ENCODE measurements around the gene NPAS1.

NPAS1 gene

DNA sequence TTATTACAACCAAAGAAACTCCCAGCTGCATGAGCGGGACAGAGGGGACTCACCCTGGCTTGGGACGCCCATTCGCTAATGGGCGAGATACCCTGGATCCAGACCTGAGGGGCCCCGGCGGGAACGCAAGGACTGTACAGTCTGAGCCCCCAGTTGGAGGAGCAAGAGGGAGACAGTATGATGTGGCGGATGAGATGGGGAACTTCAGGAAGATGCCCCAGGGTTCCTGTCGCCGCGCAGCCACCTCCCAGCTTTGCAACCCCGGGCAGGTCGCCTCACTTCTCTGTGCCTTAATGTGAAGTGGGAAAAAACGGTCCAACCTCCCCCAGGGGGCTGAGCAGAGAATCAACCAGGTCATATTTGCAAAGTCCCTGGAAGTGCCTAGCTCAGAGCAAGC lies 2.5 kb downstream of the NPAS1 start:
- DNase-seq (ENCODE audit: low spot score in 2 of 2) (no peak), ATAC-seq (no peak)
- no peaks in the 10 kb centered on the region for H3K36me3 Mint-ChIP-seq
- H3K4me3 Mint-ChIP-seq, result no peak overlapping the region
- peaks cover 12% of the 10 kb centered on the region for H3K4me1 Mint-ChIP-seq
- H3K9me3 Mint-ChIP-seq, result no peaks in the 10 kb centered on the region
- no peak overlapping the region for H3K27ac Mint-ChIP-seq

DNA sequence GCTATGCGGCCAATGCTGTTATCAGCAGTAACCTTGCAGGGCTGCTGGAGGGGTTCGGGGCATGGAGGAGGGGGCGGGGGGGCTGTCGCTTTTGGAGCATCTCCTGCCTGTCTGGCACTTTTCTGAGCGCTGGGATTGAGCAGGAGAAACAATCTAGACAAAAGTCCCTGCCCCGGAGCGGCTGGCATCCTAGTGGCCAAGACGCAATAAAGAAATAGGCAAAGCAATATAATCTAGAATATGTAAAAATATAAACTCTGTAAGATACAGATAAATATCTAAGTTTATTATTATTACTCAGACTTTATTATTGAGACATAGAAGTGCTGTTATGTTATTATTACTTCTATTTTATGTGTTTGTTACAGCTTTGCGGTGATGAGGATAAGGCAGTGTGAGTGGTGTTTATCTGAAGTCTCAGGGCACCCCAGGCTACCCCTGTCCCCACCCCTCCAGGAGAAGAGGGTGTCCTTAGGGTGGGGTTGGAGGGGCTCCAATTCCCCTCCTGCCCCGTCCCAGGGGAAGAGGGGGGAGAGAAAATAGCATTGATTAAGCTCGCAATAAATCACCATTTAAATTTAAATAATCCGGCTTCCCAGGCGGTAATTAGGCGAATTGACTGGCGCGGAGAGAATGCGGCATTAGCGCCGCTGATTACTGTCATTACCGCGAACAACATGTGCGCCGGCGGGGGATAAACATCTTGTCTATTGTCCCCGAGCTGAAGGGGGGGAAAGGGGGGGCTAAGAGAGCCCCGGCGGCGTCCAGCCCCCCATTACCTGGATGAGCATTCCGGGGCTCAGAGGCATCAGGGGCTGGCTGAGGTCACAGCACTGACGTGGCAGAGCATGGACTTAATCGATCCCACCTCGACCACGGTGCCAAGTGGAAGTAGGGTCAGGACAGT lies 3.2 kb downstream of the NPAS1 start:
- no peak for ATAC-seq
- H3K4me3 Mint-ChIP-seq, result no peak overlapping the region
- no peak for DNase-seq (ENCODE audit: low spot score in 2 of 2)
- no peaks in the 10 kb centered on the region for H3K9me3 Mint-ChIP-seq
- H3K36me3 Mint-ChIP-seq, result no peaks in the 10 kb centered on the region
- H3K4me1 Mint-ChIP-seq, result peaks cover 12% of the 10 kb centered on the region
- H3K27ac Mint-ChIP-seq, result no peak overlapping the region

DNA sequence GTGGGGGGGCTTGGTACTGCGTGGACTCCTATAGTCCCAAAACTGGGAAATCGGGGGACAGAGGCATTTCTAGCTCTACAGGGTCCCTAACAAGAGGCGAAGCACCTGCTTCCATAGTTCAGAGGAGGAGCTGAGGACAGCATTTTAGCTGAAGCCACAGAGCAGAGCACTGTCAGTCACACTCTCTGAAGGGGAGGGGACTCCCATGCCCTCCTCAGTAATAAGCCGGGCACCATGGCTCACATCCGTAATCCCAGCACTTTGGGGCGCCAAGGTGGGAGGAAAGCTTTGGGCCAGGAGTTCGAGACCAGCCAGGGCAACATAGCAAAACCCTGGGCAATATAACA lies 3.8 kb downstream of the NPAS1 start:
- no peak overlapping the region for H3K4me3 Mint-ChIP-seq
- H3K27ac Mint-ChIP-seq, result no peak overlapping the region
- DNase-seq (ENCODE audit: low spot score in 2 of 2) (no peak), ATAC-seq (no peak)
- H3K4me1 Mint-ChIP-seq, result peaks cover 12% of the 10 kb centered on the region
- no peaks in the 10 kb centered on the region for H3K9me3 Mint-ChIP-seq
- H3K36me3 Mint-ChIP-seq, result no peaks in the 10 kb centered on the region

DNA sequence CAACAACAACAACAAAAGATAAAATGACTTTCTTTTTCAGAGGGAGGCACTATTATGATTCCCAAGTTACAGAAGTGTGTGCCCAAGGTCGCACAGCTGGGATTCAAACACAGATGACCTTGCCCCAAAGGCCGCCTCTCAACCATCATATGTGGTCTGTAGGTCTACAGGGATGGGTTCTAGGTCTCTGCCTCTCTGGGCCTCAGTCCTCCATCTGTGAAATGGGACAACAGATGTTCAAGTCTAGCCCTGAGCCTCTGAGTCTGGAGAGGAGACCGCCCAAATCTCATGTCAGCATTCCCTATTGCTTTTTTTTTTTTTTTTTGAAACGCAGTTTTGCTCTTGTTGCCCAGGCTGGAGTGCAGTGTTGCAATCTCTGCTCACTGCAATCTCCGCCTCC lies 4.9 kb downstream of the NPAS1 start:
- H3K4me1 Mint-ChIP-seq, result peaks cover 6% of the 10 kb centered on the region
- ATAC-seq (no peak), DNase-seq (ENCODE audit: low spot score in 2 of 2) (no peak)
- H3K36me3 Mint-ChIP-seq, result no peaks in the 10 kb centered on the region
- H3K4me3 Mint-ChIP-seq, result no peak overlapping the region
- no peaks in the 10 kb centered on the region for H3K9me3 Mint-ChIP-seq
- no peak overlapping the region for H3K27ac Mint-ChIP-seq

DNA sequence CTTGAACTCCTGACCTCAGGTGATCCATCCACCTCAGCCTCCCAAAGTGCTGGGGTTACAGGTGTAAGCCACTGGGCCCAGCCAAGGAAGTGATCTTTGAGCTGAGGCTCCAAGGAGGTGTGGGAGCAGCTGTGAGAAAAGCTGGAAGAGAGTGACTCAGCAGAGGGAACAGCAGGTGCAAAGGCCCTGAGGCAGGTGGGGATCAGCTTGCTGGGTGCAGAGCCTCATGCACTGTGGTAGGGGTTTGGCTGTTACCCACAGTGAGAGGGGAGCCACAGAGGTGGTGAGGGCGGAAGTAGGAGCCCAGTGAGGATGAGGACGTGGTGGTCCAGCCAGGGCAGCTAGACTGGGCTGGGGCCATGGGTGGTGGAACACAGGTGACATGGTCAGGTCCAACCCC lies 6.5 kb downstream of the NPAS1 start:
- no peak overlapping the region for H3K4me3 Mint-ChIP-seq
- no peaks in the 10 kb centered on the region for H3K36me3 Mint-ChIP-seq

DNA sequence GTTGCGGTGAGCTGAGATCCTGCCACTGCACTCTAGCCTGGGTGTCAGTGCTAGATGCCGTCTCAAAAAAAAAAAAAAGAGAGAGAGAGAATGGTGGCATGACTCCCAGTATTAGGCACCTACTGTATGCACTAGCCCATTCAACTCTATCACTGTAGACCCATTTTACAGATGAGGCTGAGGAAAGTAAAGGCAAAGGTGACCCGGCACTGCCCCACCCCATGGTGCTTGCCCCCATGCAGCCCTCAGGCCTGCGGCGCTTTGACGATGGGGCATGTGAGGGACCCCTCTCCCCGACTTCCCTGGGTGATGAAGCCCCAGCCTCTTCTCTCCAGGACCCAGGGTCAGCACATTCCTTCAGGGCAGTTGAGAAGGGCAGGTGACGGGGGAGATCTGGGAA lies 7.3 kb downstream of the NPAS1 start:
- Mint-ChIP-seq H3K9me3 (no peaks in the 10 kb centered on the region), H3K36me3 (no peaks in the 10 kb centered on the region), H3K4me1 (peaks cover 12% of the 10 kb centered on the region), H3K27ac (no peak overlapping the region), H3K4me3 (no peak overlapping the region)
- DNase-seq (ENCODE audit: low spot score in 2 of 2) (no peak), ATAC-seq (no peak)

More for the DNA sequence above, 6.5 kb downstream of the NPAS1 start:
- no peak for ATAC-seq
- Mint-ChIP-seq H3K4me1 (peaks cover 12% of the 10 kb centered on the region), H3K27ac (peak overlapping the region; percentile 13), H3K9me3 (no peaks in the 10 kb centered on the region)
- no peak for DNase-seq (ENCODE audit: low spot score in 2 of 2)

DNA sequence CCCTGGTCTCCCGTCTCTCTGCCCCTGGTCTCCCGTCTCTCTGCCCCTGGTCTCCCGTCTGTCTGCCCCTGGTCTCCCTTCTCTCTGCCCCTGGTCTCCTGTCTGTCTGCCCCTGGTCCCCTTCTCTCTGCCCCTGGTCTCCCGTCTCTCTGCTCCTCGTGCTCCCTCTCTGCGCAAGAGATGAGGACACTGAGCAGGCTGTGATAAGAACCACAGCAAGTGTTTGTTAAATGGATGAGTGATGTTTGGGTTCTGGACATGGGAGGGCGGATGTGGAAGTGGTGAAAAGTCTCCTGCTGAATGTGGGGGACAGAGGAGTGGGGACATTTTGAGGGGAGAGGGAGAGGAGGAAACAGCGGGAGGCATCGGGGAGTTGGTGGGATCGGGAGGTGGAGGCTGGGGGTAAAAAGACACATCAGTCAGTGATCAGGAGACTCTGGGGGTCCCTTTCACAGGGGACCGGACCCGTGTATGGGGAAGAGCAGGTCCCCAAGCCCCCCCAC lies 8.0 kb downstream of the NPAS1 start:
- Mint-ChIP-seq H3K36me3 (no peaks in the 10 kb centered on the region), H3K9me3 (no peaks in the 10 kb centered on the region), H3K27ac (no peak overlapping the region), H3K4me3 (no peak overlapping the region), H3K4me1 (peaks cover 12% of the 10 kb centered on the region)
- ATAC-seq (no peak), DNase-seq (ENCODE audit: low spot score in 2 of 2) (no peak)

DNA sequence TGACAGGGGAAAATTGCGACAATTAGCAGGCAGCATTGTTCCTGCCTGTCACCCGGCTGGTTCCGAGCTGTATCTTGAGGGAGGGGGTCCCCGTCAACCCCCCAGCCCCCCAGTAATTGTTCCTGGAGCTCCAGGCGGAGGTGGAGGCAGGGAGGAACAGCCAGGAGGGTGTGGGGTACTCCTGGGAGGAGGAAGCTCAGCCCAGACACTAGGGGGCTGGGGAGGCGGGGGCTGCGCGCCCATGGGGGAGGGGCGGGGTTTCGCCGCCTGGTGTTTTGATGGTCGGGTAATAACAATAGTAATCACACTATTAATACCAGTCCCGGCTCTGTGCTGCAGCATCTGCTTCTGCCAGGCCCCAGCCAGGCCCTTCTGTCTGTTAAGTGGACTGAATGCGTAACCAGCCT lies 8.6 kb downstream of the NPAS1 start:
- Mint-ChIP-seq H3K36me3 (no peaks in the 10 kb centered on the region), H3K27ac (no peak overlapping the region), H3K4me1 (peaks cover 7% of the 10 kb centered on the region), H3K4me3 (no peak overlapping the region), H3K9me3 (no peaks in the 10 kb centered on the region)
- no peak for DNase-seq (ENCODE audit: low spot score in 2 of 2)
- ATAC-seq, result no peak

DNA sequence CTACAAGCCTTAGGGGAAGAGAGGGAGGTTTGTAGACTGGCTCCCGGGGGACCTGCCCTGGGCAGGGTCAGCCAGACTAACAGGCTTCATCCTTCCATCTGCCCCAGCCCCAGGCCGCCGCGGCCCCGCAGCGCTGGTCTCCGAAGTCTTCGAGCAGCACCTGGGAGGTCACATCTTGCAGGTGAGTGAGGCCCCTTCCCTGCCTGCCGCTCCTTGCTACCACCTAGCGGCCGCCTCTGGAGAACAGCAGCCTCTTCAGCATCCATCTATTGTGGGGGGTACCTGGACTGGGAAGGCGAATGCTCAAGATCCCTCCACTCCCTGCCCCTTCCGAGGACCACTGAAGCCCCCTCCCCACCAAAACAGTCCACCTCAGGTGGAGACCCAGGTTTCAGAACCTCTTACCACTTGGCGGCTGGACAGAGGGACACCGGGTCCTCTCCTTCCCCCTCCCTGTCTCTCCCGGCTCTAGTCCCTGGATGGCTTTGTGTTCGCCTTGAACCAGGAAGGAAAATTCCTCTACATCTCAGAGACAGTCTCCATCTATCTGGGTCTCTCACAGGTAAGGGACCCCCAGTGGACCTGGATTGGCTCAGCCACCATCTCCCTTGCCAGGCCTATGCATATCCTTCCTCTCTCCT lies 12.7 kb downstream of the NPAS1 start:
- no peak overlapping the region for H3K4me3 Mint-ChIP-seq
- H3K36me3 Mint-ChIP-seq, result peaks cover 12% of the 10 kb centered on the region
- peak; percentile 45 to 77 for DNase-seq (ENCODE audit: low spot score in 2 of 2)
- no peaks in the 10 kb centered on the region for H3K9me3 Mint-ChIP-seq
- H3K4me1 Mint-ChIP-seq, result peaks cover 26% of the 10 kb centered on the region
- ATAC-seq, result no peak
- H3K27ac Mint-ChIP-seq, result no peak overlapping the region

DNA sequence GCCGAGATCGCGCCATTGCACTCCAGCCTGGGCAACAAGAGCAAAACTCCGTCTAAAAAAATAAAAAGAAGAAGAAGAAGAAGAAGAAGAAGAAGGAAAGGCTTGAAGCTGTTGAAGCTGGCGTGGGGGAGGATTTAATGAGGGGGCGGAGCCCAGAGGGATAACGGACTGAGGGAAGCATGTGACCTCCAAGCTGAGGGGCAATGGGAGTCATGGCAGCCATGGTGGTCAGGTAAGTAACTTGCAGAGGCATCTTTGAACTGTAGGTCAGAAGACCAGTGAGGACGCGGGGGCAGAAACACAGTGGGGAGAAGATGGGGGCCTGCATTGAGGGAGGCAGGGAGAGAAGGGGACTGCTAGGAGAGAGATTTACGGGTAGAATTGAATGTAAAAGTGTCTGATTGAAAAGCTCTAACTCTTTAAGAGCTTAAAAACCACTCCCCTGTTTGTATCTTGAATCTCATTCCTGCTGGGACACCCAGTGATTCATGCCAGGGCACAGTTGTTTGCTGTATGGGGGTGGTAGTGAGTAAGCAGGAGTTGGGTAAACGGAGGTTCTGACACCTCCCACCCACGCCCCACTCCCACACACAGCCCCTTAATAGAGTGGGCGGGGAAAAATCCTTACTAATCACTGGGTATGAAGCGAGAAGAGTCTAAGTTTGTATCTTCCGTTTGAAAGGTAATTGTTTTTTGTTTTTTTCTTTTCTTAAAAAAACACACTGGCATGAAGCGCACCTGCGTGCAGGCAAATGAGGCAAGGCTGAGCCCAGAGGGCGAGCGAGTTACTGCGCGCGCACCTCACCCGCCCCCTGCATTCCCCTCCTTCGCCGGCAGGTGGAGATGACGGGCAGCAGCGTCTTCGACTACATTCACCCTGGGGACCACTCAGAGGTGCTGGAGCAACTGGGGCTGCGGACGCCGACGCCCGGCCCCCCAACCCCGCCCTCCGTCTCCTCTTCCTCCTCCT lies 15.8 kb downstream of the NPAS1 start:
- ATAC-seq, result peak; percentile 95

DNA sequence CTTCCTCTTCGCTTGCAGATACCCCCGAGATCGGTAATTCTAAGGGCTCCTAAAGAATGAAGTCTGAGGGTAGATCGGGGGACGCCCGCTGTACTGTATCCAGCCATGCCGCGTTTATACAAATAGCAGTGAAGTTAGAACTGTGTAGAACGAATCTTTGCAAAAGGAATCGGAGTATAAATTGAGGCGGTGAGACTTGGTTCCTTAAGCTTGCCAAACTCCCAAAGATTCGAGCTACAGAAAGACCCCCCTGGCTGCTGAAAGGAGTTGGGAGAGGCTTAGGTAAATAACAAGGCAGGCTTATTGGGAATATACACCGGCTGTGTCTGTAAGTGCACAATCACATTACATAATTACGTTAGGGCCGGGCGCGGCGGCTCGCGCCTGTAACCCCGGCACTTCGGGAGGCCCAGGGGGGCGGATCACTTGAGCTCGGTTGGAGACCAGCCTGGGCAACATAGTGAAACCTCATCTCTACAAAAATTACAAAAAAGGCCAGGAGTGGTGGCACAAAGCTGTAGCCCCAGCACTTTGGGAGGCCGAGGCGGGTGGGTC lies 16.5 kb downstream of the NPAS1 start:
- DNase-seq (ENCODE audit: low spot score in 2 of 2), result no peak
- ATAC-seq, result peak; percentile 57
- Mint-ChIP-seq H3K4me1 (peaks cover 20% of the 10 kb centered on the region), H3K4me3 (peak overlapping the region; percentile 72), H3K27ac (peak overlapping the region; percentile 88), H3K36me3 (peaks cover 12% of the 10 kb centered on the region), H3K9me3 (no peaks in the 10 kb centered on the region)

More for the DNA sequence above, 15.8 kb downstream of the NPAS1 start:
- peaks cover 26% of the 10 kb centered on the region for H3K4me1 Mint-ChIP-seq
- H3K27ac Mint-ChIP-seq, result peak overlapping the region; percentile 88
- peaks cover 12% of the 10 kb centered on the region for H3K36me3 Mint-ChIP-seq
- peak; percentile 100 for DNase-seq (ENCODE audit: low spot score in 2 of 2)
- peak overlapping the region; percentile 72 for H3K4me3 Mint-ChIP-seq
- H3K9me3 Mint-ChIP-seq, result no peaks in the 10 kb centered on the region

DNA sequence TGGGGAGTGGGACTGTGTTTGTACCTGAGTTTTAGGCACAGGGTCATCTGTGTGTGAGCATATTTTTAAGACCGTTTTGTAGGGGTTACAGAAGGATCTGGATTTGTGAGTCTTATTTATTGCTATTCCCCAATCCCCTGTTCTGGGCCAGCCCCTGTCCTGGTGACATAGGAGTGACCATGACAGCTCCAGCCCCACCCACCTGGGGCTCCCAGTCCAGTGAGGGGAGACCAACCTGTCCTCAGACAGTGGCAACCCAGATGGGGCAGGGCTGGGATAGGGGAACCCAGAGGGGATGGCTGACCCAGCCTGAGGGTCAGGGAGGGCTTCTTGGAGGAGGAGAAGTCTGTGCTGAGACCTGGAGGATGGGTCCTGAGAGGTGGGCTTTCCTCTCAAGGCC lies 18.1 kb downstream of the NPAS1 start:
- Mint-ChIP-seq H3K27ac (peak overlapping the region; percentile 68), H3K4me3 (no peak overlapping the region)
- ATAC-seq, result no peak

DNA sequence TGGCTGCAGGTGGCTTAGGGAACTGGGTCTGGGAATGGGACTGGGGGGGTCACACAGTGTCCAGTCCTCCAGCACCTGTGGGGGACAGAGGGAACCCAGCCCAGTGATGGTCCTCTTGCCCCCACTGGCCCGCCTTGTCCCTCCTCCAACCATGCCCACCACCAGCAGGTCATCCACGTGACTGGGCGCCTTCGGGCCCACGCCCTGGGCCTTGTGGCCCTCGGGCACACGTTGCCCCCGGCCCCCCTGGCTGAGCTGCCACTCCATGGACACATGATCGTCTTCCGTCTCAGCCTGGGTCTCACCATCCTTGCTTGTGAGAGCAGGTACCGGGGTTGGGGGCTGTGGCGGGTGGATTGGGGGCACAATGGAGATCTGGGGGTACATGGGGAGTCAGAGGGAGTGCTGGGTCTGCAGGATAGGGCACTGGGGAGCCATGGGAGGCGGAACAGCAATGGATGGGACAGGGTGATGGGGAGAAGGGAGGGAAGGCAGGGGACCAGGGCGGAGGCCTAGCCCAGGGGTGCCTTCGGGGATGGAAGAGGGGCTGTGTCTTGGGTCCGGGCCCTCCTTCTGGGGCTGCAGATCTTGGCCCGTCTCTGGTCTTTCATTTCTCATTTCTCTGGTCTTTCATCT lies 19.7 kb downstream of the NPAS1 start:
- no peak for DNase-seq (ENCODE audit: low spot score in 2 of 2)
- Mint-ChIP-seq H3K27ac (no peak overlapping the region), H3K9me3 (no peaks in the 10 kb centered on the region), H3K4me1 (peaks cover 19% of the 10 kb centered on the region), H3K4me3 (no peak overlapping the region), H3K36me3 (peaks cover 19% of the 10 kb centered on the region)
- ATAC-seq, result no peak

More for the DNA sequence above, 18.1 kb downstream of the NPAS1 start:
- peaks cover 12% of the 10 kb centered on the region for H3K36me3 Mint-ChIP-seq
- DNase-seq (ENCODE audit: low spot score in 2 of 2), result no peak
- peaks cover 20% of the 10 kb centered on the region for H3K4me1 Mint-ChIP-seq
- H3K9me3 Mint-ChIP-seq, result no peaks in the 10 kb centered on the region

DNA sequence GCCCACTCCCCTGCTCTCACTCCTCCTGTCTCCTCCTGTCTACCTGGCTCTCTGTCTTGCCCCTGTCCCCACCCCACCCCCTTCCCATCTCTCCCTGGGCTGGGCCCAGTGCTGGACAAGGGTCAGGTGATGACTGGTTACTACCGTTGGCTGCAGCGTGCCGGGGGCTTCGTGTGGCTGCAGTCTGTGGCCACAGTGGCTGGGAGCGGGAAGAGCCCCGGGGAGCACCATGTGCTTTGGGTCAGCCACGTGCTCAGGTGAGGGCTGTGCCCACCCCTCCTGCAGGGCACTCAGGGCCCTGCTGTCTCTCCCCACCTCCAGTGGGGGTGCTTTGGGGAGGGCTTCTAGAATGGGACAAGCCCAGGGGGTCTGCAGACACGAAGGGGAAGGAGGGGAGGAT lies 21.2 kb downstream of the NPAS1 start:
- no peak for ATAC-seq
- Mint-ChIP-seq H3K9me3 (no peaks in the 10 kb centered on the region), H3K27ac (peak overlapping the region; percentile 63), H3K36me3 (peaks cover 9% of the 10 kb centered on the region), H3K4me3 (no peak overlapping the region), H3K4me1 (peaks cover 4% of the 10 kb centered on the region)
- no peak for DNase-seq (ENCODE audit: low spot score in 2 of 2)
